ENCODE data around the gene IL1R2.

The IL1R2 gene

GRCh38 chr2:101975171-101975870 lies 16.4 kb upstream of the IL1R2 start:
- no peak overlapping the region for H3K4me2 ChIP-seq (ENCODE audit: low read length)
- H3K9me3 ChIP-seq (ENCODE audit: control insufficient read depth, insufficient read depth, low read length): no peaks in the 10 kb centered on the region
- no peaks in the 10 kb centered on the region for H3K9me2 ChIP-seq (replicated peaks; ENCODE audit: control insufficient read depth, low read length)
- no peak overlapping the region for H3K4me3 ChIP-seq (ENCODE audit: low read length)
- H4K20me1 ChIP-seq (ENCODE audit: control insufficient read depth, insufficient read depth, low read depth, low read length): no peaks in the 10 kb centered on the region
- TF ChIP-seq EZH2phosphoT487 (IDR thresholded peaks at IDR 0.05; ENCODE audit: borderline replicate concordance, low read length) (no peak), CTCF (IDR thresholded peaks at IDR 0.05; ENCODE audit: low read depth, low read length, poor library complexity, severe bottlenecking) (no peak)
- H3K27me3 ChIP-seq (ENCODE audit: control insufficient read depth, low read length): no peaks in the 10 kb centered on the region
- H3K79me2 ChIP-seq (ENCODE audit: control insufficient read depth, low read length): no peaks in the 10 kb centered on the region
- no peaks in the 10 kb centered on the region for H3F3A ChIP-seq (ENCODE audit: control insufficient read depth, insufficient read depth)
- H3K4me1 ChIP-seq (ENCODE audit: control insufficient read depth, low read length): no peaks in the 10 kb centered on the region
- no peaks in the 10 kb centered on the region for H3K36me3 ChIP-seq (ENCODE audit: control insufficient read depth, low read length)
- no peak overlapping the region for H3K27ac ChIP-seq (ENCODE audit: low read depth, low read length)

GRCh38 chr2:101976891-101977290 lies 14.9 kb upstream of the IL1R2 start:
- Histone ChIP-seq H3K4me2 (ENCODE audit: low read length) (no peak overlapping the region), H3K27me3 (ENCODE audit: control insufficient read depth, low read length) (no peaks in the 10 kb centered on the region), H3K36me3 (ENCODE audit: control insufficient read depth, low read length) (no peaks in the 10 kb centered on the region), H4K20me1 (ENCODE audit: control insufficient read depth, insufficient read depth, low read depth, low read length) (no peaks in the 10 kb centered on the region), H3K27ac (ENCODE audit: low read depth, low read length) (no peak overlapping the region), H3F3A (ENCODE audit: control insufficient read depth, insufficient read depth) (no peaks in the 10 kb centered on the region), H3K4me3 (ENCODE audit: low read length) (no peak overlapping the region), H3K4me1 (ENCODE audit: control insufficient read depth, low read length) (no peaks in the 10 kb centered on the region), H3K9me2 (replicated peaks; ENCODE audit: control insufficient read depth, low read length) (no peaks in the 10 kb centered on the region), H3K9me3 (ENCODE audit: control insufficient read depth, insufficient read depth, low read length) (no peaks in the 10 kb centered on the region), H3K79me2 (ENCODE audit: control insufficient read depth, low read length) (no peaks in the 10 kb centered on the region)
- no peak for TF ChIP-seq EZH2phosphoT487 (IDR thresholded peaks at IDR 0.05; ENCODE audit: borderline replicate concordance, low read length)
- TF ChIP-seq CTCF (IDR thresholded peaks at IDR 0.05; ENCODE audit: low read depth, low read length, poor library complexity, severe bottlenecking): no peak

- Histone ChIP-seq H3K4me2 (ENCODE audit: low read length) (no peak overlapping the region), H3K4me1 (ENCODE audit: control insufficient read depth, low read length) (no peaks in the 10 kb centered on the region), H3K9me3 (ENCODE audit: control insufficient read depth, insufficient read depth, low read length) (no peaks in the 10 kb centered on the region), H3K79me2 (ENCODE audit: control insufficient read depth, low read length) (no peaks in the 10 kb centered on the region), H3K36me3 (ENCODE audit: control insufficient read depth, low read length) (no peaks in the 10 kb centered on the region), H3K27ac (ENCODE audit: low read depth, low read length) (no peak overlapping the region), H3F3A (ENCODE audit: control insufficient read depth, insufficient read depth) (no peaks in the 10 kb centered on the region), H3K4me3 (ENCODE audit: low read length) (no peak overlapping the region), H4K20me1 (ENCODE audit: control insufficient read depth, insufficient read depth, low read depth, low read length) (no peaks in the 10 kb centered on the region), H3K9me2 (replicated peaks; ENCODE audit: control insufficient read depth, low read length) (no peaks in the 10 kb centered on the region), H3K27me3 (ENCODE audit: control insufficient read depth, low read length) (no peaks in the 10 kb centered on the region)
- TF ChIP-seq EZH2phosphoT487 (IDR thresholded peaks at IDR 0.05; ENCODE audit: borderline replicate concordance, low read length) (no peak), CTCF (IDR thresholded peaks at IDR 0.05; ENCODE audit: low read depth, low read length, poor library complexity, severe bottlenecking) (no peak)
Measured at GRCh38 chr2:101980368-101980767, 11.4 kb upstream of the IL1R2 start.
